Colonic mucosa (tissue), 4 donors: ENCODE results near the gene RARB. TPM values are rescaled to one million over a fixed set of nuclear protein-coding genes. Genes with fewer than 3 reads are reported as not detected.

Experiments
- DNase-seq: peaks from one replicate; pipeline ENCODE4 v3.0.0-alpha.2; 2020
- H3K27ac ChIP-seq: fragments of 200-600 bp; one replicate; pipeline ENCODE4 v1.8.0; 2021
- H3K27me3 ChIP-seq: fragments of 200-600 bp; one replicate; pipeline ENCODE4 v1.8.0; 2021
- H3K36me3 ChIP-seq: fragments of 200-600 bp; one replicate; pipeline ENCODE4 v1.8.0; 2021
- H3K4me1 ChIP-seq: fragments of 200-600 bp; one replicate; pipeline ENCODE4 v1.8.0; 2021; ENCODE audit warnings: mild to moderate bottlenecking
- H3K4me3 ChIP-seq: fragments of 200-600 bp; one replicate; pipeline ENCODE4 v1.8.0; 2021
- H3K9ac ChIP-seq, 2 donors: one replicate each; pipeline ENCODE4 v1.7.0; 2013; ENCODE audit warnings: control low read depth in 2 of 2, low read depth in 2 of 2, low read length in 2 of 2
- H3K9me3 ChIP-seq: fragments of 200-600 bp; one replicate; pipeline ENCODE4 v1.8.0; 2021
- intact Hi-C: fragments of 100-400 bp; cut with DNase I; formaldehyde crosslinking; loops from one replicate; pipeline ENCODE4 v1.14.1; 2022
- total RNA-seq, 2 donors: library from RNA; stranded (reverse); fragmentation: NEBNext Ultra II Directional in 1 of 2; extraction: Animal tissue kit (Norgen Biotek cat#: 25700) in 1 of 2; gene quantifications; one replicate each; pipeline ENCODE4 v1.2.1, GENCODE V29; 2021
- TF ChIP-seq, protein P1 (sequence below): fragments of 200-600 bp; IDR thresholded peaks from one replicate; pipeline ENCODE4 v1.8.0; 2022; ENCODE audit warnings: antibody characterized with exemption, mild to moderate bottlenecking
- donor health status: healthy.
- donor health status: DM: no; HTN: no; CAD: no.
- donor health status: DM: no; HTN: no; CAD: no.

The RARB gene
- total RNA-seq, 2 donors from 2014 or later: 0.54 to 0.74 TPM

DNA sequence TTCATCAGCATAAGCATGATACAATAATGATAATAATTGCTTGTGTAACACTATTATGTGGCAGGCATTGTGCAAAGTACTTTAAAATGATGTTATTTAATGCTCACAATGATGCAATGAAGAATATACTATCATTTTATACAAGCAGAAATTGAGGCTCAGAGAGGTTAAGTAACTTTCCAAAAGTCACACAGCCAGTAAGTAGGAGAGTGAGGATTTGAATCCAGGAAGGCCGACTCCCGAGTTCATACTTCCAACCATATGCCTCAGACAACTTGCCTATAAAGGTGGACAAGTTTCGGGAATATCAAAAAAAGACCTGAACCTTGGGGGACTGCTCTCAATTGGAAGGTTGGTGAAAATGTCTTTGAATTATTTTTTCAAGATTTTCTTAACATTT is 19.9 kb downstream of the RARB start:
- no peak overlapping the region for H3K9ac ChIP-seq
- H3K4me3 ChIP-seq: no peak overlapping the region
- H3K4me1 ChIP-seq: no peaks in the 10 kb centered on the region
- H3K27ac ChIP-seq: no peak overlapping the region
- TF ChIP-seq, protein P1, sequence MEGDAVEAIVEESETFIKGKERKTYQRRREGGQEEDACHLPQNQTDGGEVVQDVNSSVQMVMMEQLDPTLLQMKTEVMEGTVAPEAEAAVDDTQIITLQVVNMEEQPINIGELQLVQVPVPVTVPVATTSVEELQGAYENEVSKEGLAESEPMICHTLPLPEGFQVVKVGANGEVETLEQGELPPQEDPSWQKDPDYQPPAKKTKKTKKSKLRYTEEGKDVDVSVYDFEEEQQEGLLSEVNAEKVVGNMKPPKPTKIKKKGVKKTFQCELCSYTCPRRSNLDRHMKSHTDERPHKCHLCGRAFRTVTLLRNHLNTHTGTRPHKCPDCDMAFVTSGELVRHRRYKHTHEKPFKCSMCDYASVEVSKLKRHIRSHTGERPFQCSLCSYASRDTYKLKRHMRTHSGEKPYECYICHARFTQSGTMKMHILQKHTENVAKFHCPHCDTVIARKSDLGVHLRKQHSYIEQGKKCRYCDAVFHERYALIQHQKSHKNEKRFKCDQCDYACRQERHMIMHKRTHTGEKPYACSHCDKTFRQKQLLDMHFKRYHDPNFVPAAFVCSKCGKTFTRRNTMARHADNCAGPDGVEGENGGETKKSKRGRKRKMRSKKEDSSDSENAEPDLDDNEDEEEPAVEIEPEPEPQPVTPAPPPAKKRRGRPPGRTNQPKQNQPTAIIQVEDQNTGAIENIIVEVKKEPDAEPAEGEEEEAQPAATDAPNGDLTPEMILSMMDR: no peak
- H3K27me3 ChIP-seq: no peaks in the 10 kb centered on the region
- H3K9me3 ChIP-seq: no peaks in the 10 kb centered on the region
- DNase-seq: no peak
- intact Hi-C loops: no loop called here
- no peaks in the 10 kb centered on the region for H3K36me3 ChIP-seq

DNA sequence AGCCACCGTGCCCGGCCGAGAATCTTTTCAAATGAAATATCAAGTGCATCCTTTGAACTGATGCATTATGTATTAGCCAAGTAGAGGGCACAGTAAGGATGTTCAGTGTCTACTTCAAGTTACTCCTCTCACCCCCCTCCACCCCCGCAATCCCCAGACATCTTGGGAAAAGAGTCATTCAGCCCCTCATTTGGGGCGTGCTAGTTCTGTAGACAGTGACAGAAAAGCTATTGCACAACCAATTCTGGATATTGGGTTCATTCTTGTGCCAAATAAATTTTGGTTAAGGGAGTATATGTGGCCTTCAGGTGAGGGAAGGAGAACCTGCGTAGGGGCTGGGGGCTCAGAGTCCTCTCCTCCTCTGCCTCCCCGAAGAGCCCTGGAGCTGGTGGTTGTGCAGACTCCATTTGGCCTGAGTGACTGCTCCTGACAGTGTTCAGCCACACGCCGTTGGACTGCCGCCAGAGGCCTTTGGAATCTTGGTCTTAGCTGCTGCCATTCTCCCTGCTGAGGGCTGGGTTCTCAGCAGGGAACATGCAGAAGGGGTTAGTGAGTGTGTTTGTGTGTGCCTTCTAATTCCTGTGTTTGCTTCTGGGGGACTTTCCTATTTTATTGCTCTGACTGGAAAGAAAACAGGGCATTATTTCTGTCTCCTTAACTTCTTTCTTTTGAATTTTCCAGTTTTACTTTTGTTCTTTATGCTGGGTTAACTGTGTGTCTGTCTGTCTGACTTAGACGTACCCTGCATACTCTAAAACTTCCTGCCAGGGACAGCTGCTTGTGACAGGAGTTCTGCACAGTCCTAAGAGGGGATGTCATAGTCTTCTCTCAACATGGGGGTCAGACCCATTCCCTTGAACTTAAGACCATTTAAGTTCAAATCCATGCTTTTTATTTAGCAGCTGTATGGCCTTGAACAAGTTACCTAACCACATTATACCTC is 21.0 kb downstream of the RARB start:
- no peak overlapping the region for H3K27ac ChIP-seq
- no peaks in the 10 kb centered on the region for H3K36me3 ChIP-seq
- no peaks in the 10 kb centered on the region for H3K27me3 ChIP-seq
- H3K4me3 ChIP-seq: no peak overlapping the region
- H3K9me3 ChIP-seq: no peaks in the 10 kb centered on the region
- H3K9ac ChIP-seq: no peak overlapping the region
- TF ChIP-seq, protein P1: no peak
- DNase-seq: peak; percentile 73
- intact Hi-C loops: no loop called here
- H3K4me1 ChIP-seq: no peaks in the 10 kb centered on the region

DNA sequence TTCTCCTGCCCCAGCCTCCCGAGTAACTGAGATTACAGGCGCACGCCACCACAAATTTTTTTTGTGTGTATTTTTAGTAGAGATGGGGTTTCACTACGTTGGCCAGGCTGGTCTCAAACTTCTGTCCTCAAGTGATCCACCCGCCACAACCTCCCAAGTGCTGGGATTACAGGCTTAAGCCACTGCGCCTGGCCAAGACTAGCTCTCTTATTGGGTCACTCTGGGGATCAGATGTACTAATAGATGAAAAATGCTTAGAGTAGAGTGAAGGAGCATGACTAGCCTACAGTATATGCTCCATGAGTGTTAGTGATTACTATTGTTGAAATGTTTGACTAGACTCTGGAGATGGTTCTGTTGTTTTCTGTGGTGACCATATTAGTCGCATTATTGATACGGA is 21.8 kb downstream of the RARB start:
- Histone ChIP-seq H3K27me3 (no peaks in the 10 kb centered on the region), H3K27ac (no peak overlapping the region), H3K4me1 (no peaks in the 10 kb centered on the region), H3K9me3 (no peaks in the 10 kb centered on the region), H3K4me3 (no peak overlapping the region), H3K9ac (no peak overlapping the region), H3K36me3 (no peaks in the 10 kb centered on the region)
- TF ChIP-seq, protein P1: no peak
- DNase-seq: no peak
- intact Hi-C loops: no loop called here

DNA sequence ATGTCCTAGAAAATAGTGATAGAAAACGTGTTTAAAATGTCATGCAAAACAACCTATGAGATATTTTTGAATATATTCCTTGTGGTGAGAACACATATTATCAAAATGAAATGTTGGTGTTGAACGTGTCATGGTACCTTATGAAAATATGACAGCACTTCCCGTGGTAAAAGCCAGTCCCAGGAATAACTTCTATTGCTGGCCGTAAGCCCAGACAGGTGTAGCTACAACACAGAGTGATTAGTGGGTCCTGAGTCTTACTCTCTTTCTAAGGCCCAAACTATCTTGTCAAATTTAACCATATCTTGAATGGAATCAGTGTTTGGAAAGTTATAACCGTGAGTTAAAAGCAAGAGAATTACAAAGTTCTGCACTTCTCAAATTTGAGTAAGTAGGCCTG is 24.1 kb downstream of the RARB start:
- intact Hi-C loops: no loop called here

DNA sequence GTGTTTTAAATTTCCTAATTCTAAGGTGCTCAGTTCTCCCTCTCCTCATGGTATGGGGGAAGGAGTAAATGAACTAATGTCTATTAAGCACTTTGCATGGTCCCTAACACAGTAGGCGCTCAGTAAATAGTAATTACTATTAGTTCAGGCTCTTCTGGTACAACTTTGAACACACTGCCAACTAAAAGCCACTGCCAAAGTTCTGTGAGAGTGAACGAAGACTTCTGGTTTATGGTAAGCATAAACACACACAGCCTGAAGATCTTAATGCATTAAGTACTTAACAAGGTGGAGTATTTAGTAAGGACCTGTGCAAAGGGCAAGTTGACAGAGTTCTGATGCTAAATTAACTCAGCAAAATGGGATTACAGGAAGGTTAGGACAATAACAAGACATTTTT is 24.7 kb downstream of the RARB start:
- no peaks in the 10 kb centered on the region for H3K9me3 ChIP-seq
- H3K36me3 ChIP-seq: no peaks in the 10 kb centered on the region
- no peaks in the 10 kb centered on the region for H3K27me3 ChIP-seq
- no peak for DNase-seq
- no peak overlapping the region for H3K9ac ChIP-seq
- intact Hi-C loops: no loop called here
- H3K27ac ChIP-seq: no peak overlapping the region
- no peaks in the 10 kb centered on the region for H3K4me1 ChIP-seq
- no peak overlapping the region for H3K4me3 ChIP-seq
- TF ChIP-seq, protein P1: no peak

More for the DNA sequence above, 24.1 kb downstream of the RARB start:
- H3K36me3 ChIP-seq: no peaks in the 10 kb centered on the region
- H3K9ac ChIP-seq: no peak overlapping the region
- H3K4me3 ChIP-seq: no peak overlapping the region
- no peaks in the 10 kb centered on the region for H3K9me3 ChIP-seq
- no peak for DNase-seq
- no peaks in the 10 kb centered on the region for H3K27me3 ChIP-seq
- no peaks in the 10 kb centered on the region for H3K4me1 ChIP-seq
- H3K27ac ChIP-seq: no peak overlapping the region
- TF ChIP-seq, protein P1: no peak
